Neural crest cell (in vitro differentiated cells): ENCODE data around the gene CD36. TPM values are rescaled to one million over a fixed set of nuclear protein-coding genes. Genes with fewer than 3 reads are reported as not detected.

Experiments used
- DNase-seq: peaks from one replicate; pipeline ENCODE4 v3.0.0; 2021; ENCODE audit warnings: low read depth, mixed read lengths, low spot score
- H3K27ac Mint-ChIP-seq: one replicate; pipeline ENCODE4 v1.8.0; 2021; ENCODE audit warnings: mild to moderate bottlenecking, mixed read lengths; ENCODE audit not compliant: unreplicated experiment
- H3K27me3 Mint-ChIP-seq: 2 replicates; pipeline ENCODE4 v1.8.0; 2021; ENCODE audit warnings: low read depth, mild to moderate bottlenecking, mixed read lengths
- H3K36me3 Mint-ChIP-seq: 2 replicates; pipeline ENCODE4 v1.8.0; 2021; ENCODE audit warnings: low read depth, mild to moderate bottlenecking, mixed read lengths
- H3K4me1 Mint-ChIP-seq: 2 replicates; pipeline ENCODE4 v1.8.0; 2021; ENCODE audit warnings: mixed read lengths
- H3K4me3 Mint-ChIP-seq: one replicate; pipeline ENCODE4 v1.8.0; 2021; ENCODE audit warnings: mild to moderate bottlenecking, mixed read lengths
- H3K9me3 Mint-ChIP-seq: 2 replicates; pipeline ENCODE4 v1.8.0; 2021; ENCODE audit warnings: mixed read lengths
- total RNA-seq: library from RNA; stranded (reverse); gene quantifications from 2 replicates; pipeline ENCODE4 v1.2.1, GENCODE V29; 2021
- TF ChIP-seq, protein P1 (sequence below): fragments of 200-600 bp; sonication (generic); conservative IDR thresholded peaks from 2 replicates; pipeline ENCODE4 v1.5.0; 2021; ENCODE audit warnings: antibody characterized with exemption, mild to moderate bottlenecking

Gene CD36
- total RNA-seq, 1 donor from 2014 or later, result 0.40 TPM

DNA sequence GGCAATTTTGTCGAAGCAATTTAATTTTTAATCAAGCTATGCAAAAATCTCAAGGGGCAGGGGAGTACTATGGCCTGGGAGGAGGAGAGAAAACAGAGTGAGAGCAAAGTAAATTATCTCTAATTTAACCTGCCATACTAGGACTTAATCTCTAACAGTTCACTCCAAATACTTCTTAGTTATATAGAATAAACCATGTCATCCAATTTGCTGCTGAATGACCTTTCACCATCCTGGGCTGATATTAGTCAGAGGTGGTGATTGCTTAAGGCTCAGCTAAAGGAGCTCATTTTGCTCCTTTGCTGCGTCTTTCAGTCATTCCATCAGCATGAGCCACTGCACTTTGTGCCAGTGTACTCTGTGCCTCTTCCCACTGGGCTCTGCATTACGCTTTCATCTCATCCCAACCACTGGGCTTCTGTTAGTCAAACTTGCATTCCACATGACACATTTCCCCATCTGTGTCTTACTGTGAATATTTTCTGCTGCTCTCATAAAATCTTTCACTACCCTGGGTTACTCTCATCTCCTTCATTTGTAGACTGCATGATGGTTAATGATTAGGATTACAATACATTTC, 84.3 kb downstream of the CD36 start:
- H3K4me1 Mint-ChIP-seq, result peaks cover 19% of the 10 kb centered on the region
- H3K36me3 Mint-ChIP-seq, result no peaks in the 10 kb centered on the region
- DNase-seq, result no peak
- no peak overlapping the region for H3K4me3 Mint-ChIP-seq
- H3K9me3 Mint-ChIP-seq, result no peaks in the 10 kb centered on the region
- no peaks in the 10 kb centered on the region for H3K27me3 Mint-ChIP-seq
- H3K27ac Mint-ChIP-seq, result no peak overlapping the region
- TF ChIP-seq, protein P1, sequence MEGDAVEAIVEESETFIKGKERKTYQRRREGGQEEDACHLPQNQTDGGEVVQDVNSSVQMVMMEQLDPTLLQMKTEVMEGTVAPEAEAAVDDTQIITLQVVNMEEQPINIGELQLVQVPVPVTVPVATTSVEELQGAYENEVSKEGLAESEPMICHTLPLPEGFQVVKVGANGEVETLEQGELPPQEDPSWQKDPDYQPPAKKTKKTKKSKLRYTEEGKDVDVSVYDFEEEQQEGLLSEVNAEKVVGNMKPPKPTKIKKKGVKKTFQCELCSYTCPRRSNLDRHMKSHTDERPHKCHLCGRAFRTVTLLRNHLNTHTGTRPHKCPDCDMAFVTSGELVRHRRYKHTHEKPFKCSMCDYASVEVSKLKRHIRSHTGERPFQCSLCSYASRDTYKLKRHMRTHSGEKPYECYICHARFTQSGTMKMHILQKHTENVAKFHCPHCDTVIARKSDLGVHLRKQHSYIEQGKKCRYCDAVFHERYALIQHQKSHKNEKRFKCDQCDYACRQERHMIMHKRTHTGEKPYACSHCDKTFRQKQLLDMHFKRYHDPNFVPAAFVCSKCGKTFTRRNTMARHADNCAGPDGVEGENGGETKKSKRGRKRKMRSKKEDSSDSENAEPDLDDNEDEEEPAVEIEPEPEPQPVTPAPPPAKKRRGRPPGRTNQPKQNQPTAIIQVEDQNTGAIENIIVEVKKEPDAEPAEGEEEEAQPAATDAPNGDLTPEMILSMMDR, result no peak

- H3K27me3 Mint-ChIP-seq, result no peaks in the 10 kb centered on the region
- H3K9me3 Mint-ChIP-seq, result no peaks in the 10 kb centered on the region
- DNase-seq, result no peak
- TF ChIP-seq, protein P1, result no peak
- peak overlapping the region; percentile 12 for H3K27ac Mint-ChIP-seq
- no peak overlapping the region for H3K4me3 Mint-ChIP-seq
- peaks cover 19% of the 10 kb centered on the region for H3K4me1 Mint-ChIP-seq
- no peaks in the 10 kb centered on the region for H3K36me3 Mint-ChIP-seq
These were observed 85.9 kb downstream of the CD36 start for GRCh38 chr7:80724249-80724871.

GRCh38 chr7:80725181-80725611, 86.8 kb downstream of the CD36 start:
- no peak overlapping the region for H3K4me3 Mint-ChIP-seq
- no peak overlapping the region for H3K27ac Mint-ChIP-seq
- no peaks in the 10 kb centered on the region for H3K27me3 Mint-ChIP-seq
- TF ChIP-seq, protein P1, result no peak
- H3K9me3 Mint-ChIP-seq, result no peaks in the 10 kb centered on the region
- no peaks in the 10 kb centered on the region for H3K36me3 Mint-ChIP-seq
- peaks cover 19% of the 10 kb centered on the region for H3K4me1 Mint-ChIP-seq
- DNase-seq, result no peak

Other genes with a start within 250 kb of the CD36 start
- not detected in 2 replicates for gene GNAT3, start 126.6 kb upstream of the CD36 start, total RNA-seq